Stimulated activated naive CD8-positive, alpha-beta T cell treated with anti-CD3 and anti-CD28 coated beads, Interleukin-15, Interleukin-2, amounts not matched to agents 100 ng/mL and 50 ng/mL, for 24 hours (primary cell): ENCODE data around the gene CDC37.

Experiments used
- H3K27ac Mint-ChIP-seq: one replicate; pipeline ENCODE4 v1.8.0; 2021; ENCODE audit warnings: mild to moderate bottlenecking, mixed read lengths
- H3K27me3 Mint-ChIP-seq: one replicate; pipeline ENCODE4 v1.8.0; 2021; ENCODE audit warnings: mixed read lengths
- H3K36me3 Mint-ChIP-seq: one replicate; pipeline ENCODE4 v1.8.0; 2021; ENCODE audit warnings: low read depth, mixed read lengths
- H3K4me1 Mint-ChIP-seq: one replicate; pipeline ENCODE4 v1.8.0; 2021; ENCODE audit warnings: low read depth, mixed read lengths
- H3K4me3 Mint-ChIP-seq: one replicate; pipeline ENCODE4 v1.8.0; 2021; ENCODE audit warnings: mild to moderate bottlenecking, mixed read lengths
- H3K9me3 Mint-ChIP-seq: one replicate; pipeline ENCODE4 v1.8.0; 2021; ENCODE audit warnings: mixed read lengths

The CDC37 gene

DNA sequence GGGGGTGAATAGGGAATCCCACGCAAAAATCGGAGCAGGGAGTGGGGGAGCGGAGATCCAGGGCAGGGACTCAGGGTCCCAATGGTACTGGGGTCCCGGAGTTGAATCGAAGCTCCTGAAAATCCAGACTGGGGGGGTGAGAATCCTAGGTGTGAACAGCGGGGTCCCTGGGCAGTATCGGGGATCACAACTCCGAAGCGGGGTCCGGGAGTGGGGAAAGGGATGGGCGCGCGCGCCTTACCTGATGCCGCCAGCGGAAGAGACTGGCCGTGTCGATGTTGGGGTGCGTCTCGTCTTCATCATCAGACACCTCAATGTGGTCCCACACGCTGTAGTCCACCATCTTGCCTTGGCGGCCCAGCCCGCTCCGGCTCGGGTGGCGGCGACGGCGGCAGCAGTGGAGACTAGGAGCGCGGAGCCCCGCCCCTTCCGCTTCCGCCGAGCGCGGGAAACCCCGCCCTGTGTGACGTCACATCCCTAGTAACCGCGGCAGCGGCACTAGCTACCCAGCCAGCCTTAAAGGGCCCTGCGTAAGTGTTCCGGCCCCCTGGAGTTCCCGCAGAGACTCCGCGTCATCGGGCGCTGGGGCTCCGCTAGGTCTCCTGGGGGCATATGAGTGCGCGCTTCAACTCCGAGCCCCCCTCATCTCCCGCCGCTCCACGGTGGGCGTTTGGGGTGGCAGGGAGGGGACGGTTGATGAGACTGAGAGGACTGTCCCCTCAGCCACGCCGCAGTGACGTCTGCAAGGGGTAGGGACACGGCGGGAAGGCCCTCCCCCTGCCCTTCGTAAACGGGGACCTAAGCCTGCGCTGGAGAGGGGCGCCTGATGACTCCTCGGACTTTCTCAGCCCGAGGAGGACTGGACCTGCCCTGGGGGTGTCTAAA, at the start of gene CDC37:
Gene CDC37 (minus strand): TSS at position 406 of the 885 bp plus-strand sequence. CDS start 63 bp downstream, at position 343.
- Mint-ChIP-seq H3K4me3 (peak within 1 kb of the TSS; percentile 98), H3K27ac (peak within 1 kb of the TSS; percentile 96), H3K27me3 (no peaks in the 10 kb centered on the region), H3K4me1 (peaks cover 70% of the 10 kb centered on the region), H3K9me3 (no peaks in the 10 kb centered on the region), H3K36me3 (peaks cover 32% of the 10 kb centered on the region)

- Mint-ChIP-seq H3K4me3 (no peak overlapping the region), H3K4me1 (peaks cover 3% of the 10 kb centered on the region), H3K9me3 (no peaks in the 10 kb centered on the region), H3K27me3 (peaks cover 3% of the 10 kb centered on the region), H3K36me3 (peaks cover 4% of the 10 kb centered on the region), H3K27ac (no peak overlapping the region)
These were observed 47.7 kb upstream of the CDC37 start for GRCh38 chr19:10450853-10451609.

GRCh38 chr19:10450191-10450852, 47.0 kb upstream of the CDC37 start:
- peaks cover 3% of the 10 kb centered on the region for H3K4me1 Mint-ChIP-seq
- peaks cover 4% of the 10 kb centered on the region for H3K36me3 Mint-ChIP-seq
- H3K27me3 Mint-ChIP-seq, result peaks cover 3% of the 10 kb centered on the region
- H3K4me3 Mint-ChIP-seq, result no peak overlapping the region
- H3K27ac Mint-ChIP-seq, result peak overlapping the region; percentile 1
- H3K9me3 Mint-ChIP-seq, result no peaks in the 10 kb centered on the region

DNA sequence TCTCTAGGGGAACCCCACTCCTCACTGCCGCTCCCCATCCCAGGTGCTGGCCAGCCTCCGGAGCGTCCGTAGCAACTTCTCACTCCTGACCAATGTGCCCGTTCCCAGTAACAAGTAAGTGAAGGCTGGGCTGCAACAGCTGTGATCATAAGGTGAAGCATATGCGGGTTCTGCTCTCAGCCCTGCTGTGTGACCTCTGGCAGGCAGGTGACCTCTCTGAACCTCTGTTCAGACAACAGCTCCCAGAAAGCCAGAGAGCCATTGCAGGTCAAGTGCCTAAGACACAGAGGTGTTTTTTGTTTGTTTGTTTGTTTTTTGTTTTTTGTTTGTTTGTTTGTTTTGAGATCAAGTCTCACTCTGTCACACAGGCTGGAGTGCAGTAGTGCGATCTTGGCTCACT, 45.7 kb upstream of the CDC37 start:
- no peak overlapping the region for H3K4me3 Mint-ChIP-seq
- peaks cover 3% of the 10 kb centered on the region for H3K4me1 Mint-ChIP-seq
- H3K36me3 Mint-ChIP-seq, result peaks cover 4% of the 10 kb centered on the region
- H3K27ac Mint-ChIP-seq, result no peak overlapping the region
- H3K9me3 Mint-ChIP-seq, result no peaks in the 10 kb centered on the region
- H3K27me3 Mint-ChIP-seq, result peaks cover 3% of the 10 kb centered on the region

- Mint-ChIP-seq H3K36me3 (no peaks in the 10 kb centered on the region), H3K9me3 (no peaks in the 10 kb centered on the region), H3K4me3 (no peak overlapping the region), H3K4me1 (no peaks in the 10 kb centered on the region), H3K27me3 (no peaks in the 10 kb centered on the region), H3K27ac (no peak overlapping the region)
These were observed 39.4 kb upstream of the CDC37 start for GRCh38 chr19:10442698-10443097.

DNA sequence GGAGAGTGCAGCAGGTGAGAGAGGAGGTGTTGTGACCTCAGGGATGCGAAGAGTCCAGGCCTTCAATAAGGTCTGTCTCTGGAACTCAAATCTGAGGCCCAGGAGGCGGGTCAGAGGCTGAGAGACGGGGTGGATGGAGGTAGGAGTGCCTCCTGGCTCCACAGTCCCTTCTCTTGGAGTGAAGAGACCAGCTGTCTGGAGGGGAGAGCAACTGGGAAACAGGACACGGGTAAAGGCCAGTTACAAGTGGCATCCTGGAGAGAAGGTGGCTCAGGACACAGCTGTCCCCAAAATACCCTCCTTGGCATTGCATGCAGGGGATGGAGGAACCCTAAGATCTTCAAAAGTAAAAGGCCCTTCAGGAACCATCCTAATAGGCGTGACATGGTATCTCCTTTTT, 36.2 kb upstream of the CDC37 start:
- H3K9me3 Mint-ChIP-seq, result no peaks in the 10 kb centered on the region
- no peak overlapping the region for H3K27ac Mint-ChIP-seq
- H3K4me3 Mint-ChIP-seq, result no peak overlapping the region
- H3K36me3 Mint-ChIP-seq, result no peaks in the 10 kb centered on the region
- no peaks in the 10 kb centered on the region for H3K27me3 Mint-ChIP-seq
- peaks cover 7% of the 10 kb centered on the region for H3K4me1 Mint-ChIP-seq

- Mint-ChIP-seq H3K27me3 (peaks cover 22% of the 10 kb centered on the region), H3K36me3 (peaks cover 9% of the 10 kb centered on the region), H3K27ac (peak overlapping the region; percentile 89), H3K4me3 (peak overlapping the region; percentile 70), H3K4me1 (peaks cover 60% of the 10 kb centered on the region), H3K9me3 (no peaks in the 10 kb centered on the region)
These were observed 29.8 kb upstream of the CDC37 start for GRCh38 chr19:10433131-10433536.

GRCh38 chr19:10432736-10433130, 29.4 kb upstream of the CDC37 start:
- Mint-ChIP-seq H3K4me1 (peaks cover 64% of the 10 kb centered on the region), H3K27me3 (peaks cover 22% of the 10 kb centered on the region), H3K36me3 (peaks cover 9% of the 10 kb centered on the region), H3K27ac (no peak overlapping the region), H3K9me3 (no peaks in the 10 kb centered on the region), H3K4me3 (peak overlapping the region; percentile 70)

DNA sequence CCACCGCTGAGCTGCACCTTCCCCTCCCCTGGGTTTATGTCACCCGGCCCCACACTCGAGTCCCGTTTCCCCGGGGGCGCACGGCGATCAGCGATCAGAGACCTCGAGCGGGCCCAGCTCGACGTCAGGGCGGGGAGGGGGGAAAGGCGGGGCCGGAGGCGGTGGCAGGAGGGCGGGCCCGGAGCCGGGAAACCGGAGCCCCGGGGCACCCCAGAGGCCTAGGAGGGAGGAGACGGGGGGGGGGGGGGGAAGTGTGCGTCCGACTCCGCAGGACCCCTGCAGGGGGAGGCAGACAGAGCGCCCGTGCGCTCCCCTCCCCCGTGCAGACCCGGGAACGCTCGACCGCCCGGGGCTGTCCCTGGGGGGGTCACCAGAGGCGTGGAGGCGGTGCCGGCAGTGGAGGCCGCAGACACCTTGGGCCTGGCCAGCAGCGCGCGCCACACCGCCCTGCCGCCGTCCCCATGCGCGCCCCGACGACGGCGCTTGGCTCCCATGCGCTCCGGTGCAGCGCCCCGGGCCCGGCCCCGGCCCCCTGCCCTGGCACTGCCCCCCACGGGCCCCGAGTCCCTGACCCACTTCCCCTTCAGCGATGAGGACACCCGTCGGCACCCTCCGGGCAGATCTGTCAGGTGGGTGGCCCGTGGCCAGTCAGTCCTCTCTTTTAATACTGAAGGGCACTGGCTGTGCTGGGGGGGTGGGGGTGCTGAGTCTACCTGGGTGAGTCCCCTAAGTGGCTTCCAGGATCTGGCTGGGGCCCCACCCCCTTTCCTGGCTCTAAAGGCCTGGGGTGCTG, 28.8 kb upstream of the CDC37 start:
- Mint-ChIP-seq H3K4me1 (peaks cover 70% of the 10 kb centered on the region), H3K36me3 (peaks cover 9% of the 10 kb centered on the region), H3K9me3 (no peaks in the 10 kb centered on the region), H3K4me3 (peak overlapping the region; percentile 83), H3K27ac (peak overlapping the region; percentile 92), H3K27me3 (peaks cover 22% of the 10 kb centered on the region)

DNA sequence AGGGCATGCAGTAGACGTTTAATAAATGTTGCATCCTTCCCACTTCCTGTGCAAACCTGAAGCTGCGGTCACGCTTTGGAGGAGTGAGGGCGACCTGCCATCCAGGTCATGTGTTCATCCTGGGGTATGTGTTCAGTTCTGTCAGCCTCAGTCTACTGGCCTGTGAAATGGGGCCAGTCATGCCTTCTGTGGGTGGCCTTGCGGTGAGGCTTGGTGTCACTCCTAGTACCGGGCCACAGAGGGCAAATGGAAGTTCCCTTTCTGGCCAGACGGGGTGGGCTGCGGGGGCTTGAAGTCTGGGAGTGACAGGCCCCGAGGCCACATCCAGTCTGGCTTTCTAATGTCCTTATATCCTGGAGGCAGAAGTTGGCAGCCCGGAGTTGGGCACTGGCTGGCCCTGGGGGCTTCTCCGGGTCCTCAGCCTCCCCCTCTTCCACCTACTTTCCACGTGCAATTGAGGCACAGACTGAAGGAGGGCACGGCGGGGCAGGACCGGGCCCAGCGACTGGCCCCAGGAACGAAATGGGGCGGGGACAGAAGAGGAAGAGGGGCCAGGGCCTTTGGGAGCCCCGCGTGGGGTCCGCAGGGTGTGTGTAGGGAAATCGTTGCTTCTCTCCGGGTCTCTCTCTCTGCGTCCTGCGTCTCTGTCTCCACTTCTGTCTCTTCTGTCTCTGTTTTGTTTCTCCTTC, 28.1 kb upstream of the CDC37 start:
- H3K36me3 Mint-ChIP-seq, result peaks cover 9% of the 10 kb centered on the region
- peaks cover 22% of the 10 kb centered on the region for H3K27me3 Mint-ChIP-seq
- H3K27ac Mint-ChIP-seq, result peak overlapping the region; percentile 92
- H3K9me3 Mint-ChIP-seq, result no peaks in the 10 kb centered on the region
- H3K4me1 Mint-ChIP-seq, result peaks cover 78% of the 10 kb centered on the region
- peak overlapping the region; percentile 83 for H3K4me3 Mint-ChIP-seq

DNA sequence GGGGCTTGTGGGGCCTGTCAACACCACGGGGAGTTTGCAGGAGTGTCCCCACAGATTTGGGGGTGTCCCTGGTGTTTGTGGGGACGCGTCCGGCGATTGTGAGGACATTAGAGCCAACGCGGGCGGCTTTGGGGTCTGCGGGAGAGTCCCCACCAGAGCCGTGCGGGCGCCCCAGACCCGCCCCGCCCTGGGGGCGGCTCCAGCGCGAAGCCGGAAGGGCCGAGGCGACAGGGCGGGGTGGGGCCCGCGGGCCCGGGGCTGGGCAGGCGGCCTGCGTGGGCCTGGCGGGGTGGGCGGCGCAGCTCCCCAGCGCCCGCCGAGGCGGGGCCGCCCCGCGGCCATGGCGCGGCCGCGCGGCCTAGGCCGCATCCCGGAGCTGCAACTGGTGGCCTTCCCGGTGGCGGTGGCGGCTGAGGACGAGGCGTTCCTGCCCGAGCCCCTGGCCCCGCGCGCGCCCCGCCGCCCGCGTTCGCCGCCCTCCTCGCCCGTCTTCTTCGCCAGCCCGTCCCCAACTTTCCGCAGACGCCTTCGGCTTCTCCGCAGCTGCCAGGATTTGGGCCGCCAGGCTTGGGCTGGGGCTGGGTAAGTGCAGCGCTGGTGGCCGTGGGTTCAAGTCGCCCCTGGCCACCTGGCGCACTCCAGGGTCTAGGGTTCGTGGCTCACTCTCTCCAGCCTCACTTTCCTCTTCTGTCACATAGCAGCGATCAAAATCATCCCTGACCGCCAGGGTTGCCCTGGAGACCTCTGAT, 27.3 kb upstream of the CDC37 start:
- Mint-ChIP-seq H3K36me3 (peaks cover 9% of the 10 kb centered on the region), H3K27me3 (peaks cover 22% of the 10 kb centered on the region), H3K4me1 (peaks cover 81% of the 10 kb centered on the region), H3K4me3 (peak overlapping the region; percentile 83), H3K9me3 (no peaks in the 10 kb centered on the region), H3K27ac (peak overlapping the region; percentile 92)

- H3K27me3 Mint-ChIP-seq, result peaks cover 22% of the 10 kb centered on the region
- no peaks in the 10 kb centered on the region for H3K9me3 Mint-ChIP-seq
- peaks cover 91% of the 10 kb centered on the region for H3K4me1 Mint-ChIP-seq
- H3K4me3 Mint-ChIP-seq, result no peak overlapping the region
- H3K27ac Mint-ChIP-seq, result peak overlapping the region; percentile 53
- peaks cover 9% of the 10 kb centered on the region for H3K36me3 Mint-ChIP-seq
These were observed 25.6 kb upstream of the CDC37 start for GRCh38 chr19:10428996-10429381.

GRCh38 chr19:10427169-10427568, 23.8 kb upstream of the CDC37 start:
- Mint-ChIP-seq H3K27ac (peak overlapping the region; percentile 56), H3K4me1 (peaks cover 88% of the 10 kb centered on the region), H3K9me3 (no peaks in the 10 kb centered on the region), H3K27me3 (peaks cover 30% of the 10 kb centered on the region), H3K36me3 (peaks cover 5% of the 10 kb centered on the region), H3K4me3 (no peak overlapping the region)
